K562 (cell line): ENCODE measurements around the gene DLGAP5. TPM values are rescaled to one million over a fixed set of nuclear protein-coding genes. Genes with fewer than 3 reads are reported as not detected.

Source experiments
- ASH1L ChIP-seq: fragments of 450-650 bp; IDR thresholded peaks from 2 replicates; pipeline ENCODE4 v1.6.1; 2018; ENCODE audit warnings: borderline replicate concordance, mild to moderate bottlenecking, low read depth; ENCODE audit not compliant: partially characterized antibody
- EGR1 ChIP-seq: fragments of 450-650 bp; conservative IDR thresholded peaks from 2 replicates; pipeline ENCODE4 v1.6.1; 2017; ENCODE audit warnings: mild to moderate bottlenecking
- NCOA2 ChIP-seq, 2 experiments: fragments of 450-650 bp; IDR thresholded peaks; 2 replicates each; pipeline ENCODE4 v1.6.1; 2018; ENCODE audit warnings: mild to moderate bottlenecking in 2 of 2, moderate library complexity in 1 of 2; ENCODE audit not compliant: partially characterized antibody in 2 of 2
- NRF1 ChIP-seq, 2 experiments: fragments of 450-650 bp; IDR thresholded peaks in 1 of 2; conservative IDR thresholded peaks in 1 of 2; 2 replicates each; pipeline ENCODE4 v1.6.1; 2014; ENCODE audit warnings: mild to moderate bottlenecking in 2 of 2
- ZNF511 ChIP-seq: sonication (generic); formaldehyde crosslinking; IDR thresholded peaks from 2 replicates; pipeline ENCODE4 v1.8.0; 2022; ENCODE audit warnings: mild to moderate bottlenecking, missing genetic modification reagents
- polyA plus RNA-seq, 8 experiments: library from polyadenylated mRNA; depleted of rRNA in 4 of 8; stranded (reverse) in 5 of 8; unstranded in 3 of 8; fragments of >200 nt; fragmentation: Nextera tagmentation in 2 of 8; fragmentation: Illumina TruSeq in 1 of 8; extraction: Ambion mirVana in 2 of 8; extraction: Trizol in 1 of 8; gene quantifications; 2 replicates each; pipeline versions ENCODE4 v1.2.1 to v1.2.3, GENCODE V29; 2011 to 2014; ENCODE audit warnings: inconsistent platforms in 1 of 8, missing spikeins in 1 of 8
- total RNA-seq, 7 experiments: library from RNA; depleted of rRNA in 6 of 7; stranded (reverse); fragments of >200 nt in 6 of 7; fragmentation: Illumina TruSeq in 2 of 7; extraction: Trizol in 2 of 7; gene quantifications; 2 replicates each; pipeline versions ENCODE4 v1.2.1 to v1.2.3, GENCODE V29; 2011 to 2021; ENCODE audit warnings: low replicate concordance in 1 of 7
- TF ChIP-seq, protein P1 (sequence below): fragments of 200-600 bp; sonication (generic); IDR thresholded peaks from one replicate; pipeline ENCODE4 v1.6.1; 2012; ENCODE audit warnings: mild to moderate bottlenecking, low read depth, low read length, inconsistent platforms
- TF ChIP-seq, protein P2 (sequence below), 2 experiments: fragments of 250-450 bp in 1 of 2; fragments of 450-650 bp in 1 of 2; sonication (Bioruptor Pico) in 1 of 2; IDR thresholded peaks; 2 replicates each; pipeline versions ENCODE4 v1.6.1 to v1.8.0; 2016 to 2021; ENCODE audit warnings: mild to moderate bottlenecking in 2 of 2, moderate library complexity in 2 of 2, missing compliant biosample characterization in 1 of 2, missing genetic modification characterization in 1 of 2

DLGAP5 gene
- total and polyA plus RNA-seq, 9 of the 15 experiments (the other 6 are each of a cell fraction or from before 2014, with no cell fraction given) = 39.1 to 80.0 (median 59.9) TPM

GRCh38 chr14:55128386-55129085, 62.8 kb downstream of the DLGAP5 start (continued):
- TF ChIP-seq, protein P1, sequence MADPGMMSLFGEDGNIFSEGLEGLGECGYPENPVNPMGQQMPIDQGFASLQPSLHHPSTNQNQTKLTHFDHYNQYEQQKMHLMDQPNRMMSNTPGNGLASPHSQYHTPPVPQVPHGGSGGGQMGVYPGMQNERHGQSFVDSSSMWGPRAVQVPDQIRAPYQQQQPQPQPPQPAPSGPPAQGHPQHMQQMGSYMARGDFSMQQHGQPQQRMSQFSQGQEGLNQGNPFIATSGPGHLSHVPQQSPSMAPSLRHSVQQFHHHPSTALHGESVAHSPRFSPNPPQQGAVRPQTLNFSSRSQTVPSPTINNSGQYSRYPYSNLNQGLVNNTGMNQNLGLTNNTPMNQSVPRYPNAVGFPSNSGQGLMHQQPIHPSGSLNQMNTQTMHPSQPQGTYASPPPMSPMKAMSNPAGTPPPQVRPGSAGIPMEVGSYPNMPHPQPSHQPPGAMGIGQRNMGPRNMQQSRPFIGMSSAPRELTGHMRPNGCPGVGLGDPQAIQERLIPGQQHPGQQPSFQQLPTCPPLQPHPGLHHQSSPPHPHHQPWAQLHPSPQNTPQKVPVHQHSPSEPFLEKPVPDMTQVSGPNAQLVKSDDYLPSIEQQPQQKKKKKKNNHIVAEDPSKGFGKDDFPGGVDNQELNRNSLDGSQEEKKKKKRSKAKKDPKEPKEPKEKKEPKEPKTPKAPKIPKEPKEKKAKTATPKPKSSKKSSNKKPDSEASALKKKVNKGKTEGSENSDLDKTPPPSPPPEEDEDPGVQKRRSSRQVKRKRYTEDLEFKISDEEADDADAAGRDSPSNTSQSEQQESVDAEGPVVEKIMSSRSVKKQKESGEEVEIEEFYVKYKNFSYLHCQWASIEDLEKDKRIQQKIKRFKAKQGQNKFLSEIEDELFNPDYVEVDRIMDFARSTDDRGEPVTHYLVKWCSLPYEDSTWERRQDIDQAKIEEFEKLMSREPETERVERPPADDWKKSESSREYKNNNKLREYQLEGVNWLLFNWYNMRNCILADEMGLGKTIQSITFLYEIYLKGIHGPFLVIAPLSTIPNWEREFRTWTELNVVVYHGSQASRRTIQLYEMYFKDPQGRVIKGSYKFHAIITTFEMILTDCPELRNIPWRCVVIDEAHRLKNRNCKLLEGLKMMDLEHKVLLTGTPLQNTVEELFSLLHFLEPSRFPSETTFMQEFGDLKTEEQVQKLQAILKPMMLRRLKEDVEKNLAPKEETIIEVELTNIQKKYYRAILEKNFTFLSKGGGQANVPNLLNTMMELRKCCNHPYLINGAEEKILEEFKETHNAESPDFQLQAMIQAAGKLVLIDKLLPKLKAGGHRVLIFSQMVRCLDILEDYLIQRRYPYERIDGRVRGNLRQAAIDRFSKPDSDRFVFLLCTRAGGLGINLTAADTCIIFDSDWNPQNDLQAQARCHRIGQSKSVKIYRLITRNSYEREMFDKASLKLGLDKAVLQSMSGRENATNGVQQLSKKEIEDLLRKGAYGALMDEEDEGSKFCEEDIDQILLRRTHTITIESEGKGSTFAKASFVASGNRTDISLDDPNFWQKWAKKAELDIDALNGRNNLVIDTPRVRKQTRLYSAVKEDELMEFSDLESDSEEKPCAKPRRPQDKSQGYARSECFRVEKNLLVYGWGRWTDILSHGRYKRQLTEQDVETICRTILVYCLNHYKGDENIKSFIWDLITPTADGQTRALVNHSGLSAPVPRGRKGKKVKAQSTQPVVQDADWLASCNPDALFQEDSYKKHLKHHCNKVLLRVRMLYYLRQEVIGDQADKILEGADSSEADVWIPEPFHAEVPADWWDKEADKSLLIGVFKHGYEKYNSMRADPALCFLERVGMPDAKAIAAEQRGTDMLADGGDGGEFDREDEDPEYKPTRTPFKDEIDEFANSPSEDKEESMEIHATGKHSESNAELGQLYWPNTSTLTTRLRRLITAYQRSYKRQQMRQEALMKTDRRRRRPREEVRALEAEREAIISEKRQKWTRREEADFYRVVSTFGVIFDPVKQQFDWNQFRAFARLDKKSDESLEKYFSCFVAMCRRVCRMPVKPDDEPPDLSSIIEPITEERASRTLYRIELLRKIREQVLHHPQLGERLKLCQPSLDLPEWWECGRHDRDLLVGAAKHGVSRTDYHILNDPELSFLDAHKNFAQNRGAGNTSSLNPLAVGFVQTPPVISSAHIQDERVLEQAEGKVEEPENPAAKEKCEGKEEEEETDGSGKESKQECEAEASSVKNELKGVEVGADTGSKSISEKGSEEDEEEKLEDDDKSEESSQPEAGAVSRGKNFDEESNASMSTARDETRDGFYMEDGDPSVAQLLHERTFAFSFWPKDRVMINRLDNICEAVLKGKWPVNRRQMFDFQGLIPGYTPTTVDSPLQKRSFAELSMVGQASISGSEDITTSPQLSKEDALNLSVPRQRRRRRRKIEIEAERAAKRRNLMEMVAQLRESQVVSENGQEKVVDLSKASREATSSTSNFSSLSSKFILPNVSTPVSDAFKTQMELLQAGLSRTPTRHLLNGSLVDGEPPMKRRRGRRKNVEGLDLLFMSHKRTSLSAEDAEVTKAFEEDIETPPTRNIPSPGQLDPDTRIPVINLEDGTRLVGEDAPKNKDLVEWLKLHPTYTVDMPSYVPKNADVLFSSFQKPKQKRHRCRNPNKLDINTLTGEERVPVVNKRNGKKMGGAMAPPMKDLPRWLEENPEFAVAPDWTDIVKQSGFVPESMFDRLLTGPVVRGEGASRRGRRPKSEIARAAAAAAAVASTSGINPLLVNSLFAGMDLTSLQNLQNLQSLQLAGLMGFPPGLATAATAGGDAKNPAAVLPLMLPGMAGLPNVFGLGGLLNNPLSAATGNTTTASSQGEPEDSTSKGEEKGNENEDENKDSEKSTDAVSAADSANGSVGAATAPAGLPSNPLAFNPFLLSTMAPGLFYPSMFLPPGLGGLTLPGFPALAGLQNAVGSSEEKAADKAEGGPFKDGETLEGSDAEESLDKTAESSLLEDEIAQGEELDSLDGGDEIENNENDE = no peak
- TF ChIP-seq, protein P2, sequence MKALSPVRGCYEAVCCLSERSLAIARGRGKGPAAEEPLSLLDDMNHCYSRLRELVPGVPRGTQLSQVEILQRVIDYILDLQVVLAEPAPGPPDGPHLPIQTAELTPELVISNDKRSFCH (CRISPR knock-in tag; IDR thresholded peaks at IDR 0.05) = no peak
- TF ChIP-seq, protein P2 (tag; IDR thresholded peaks at IDR 0.05) = no peak
- TF ChIP-seq EGR1 (no peak), NCOA2 (IDR thresholded peaks at IDR 0.05; ENCODE audit: partially characterized antibody in 2 of 2) (no peak), NRF1 (conservative IDR thresholded peaks at IDR 0.05 in 1 of 2, IDR thresholded peaks at IDR 0.05 in 1 of 2) (no peak), ZNF511 (CRISPR knock-in tag) (no peak), ASH1L (no peak)
